Ascending aorta (tissue), 2 donors: ENCODE data around the gene MPC2. TPM values are rescaled to one million over a fixed set of nuclear protein-coding genes. Genes with fewer than 3 reads are reported as not detected.

ENCODE experiments used
- DNase-seq, 2 donors: peaks; one replicate each; pipeline ENCODE4 v3.0.0-alpha.2; 2019; ENCODE audit warnings: low spot score in 2 of 2
- H3K27ac ChIP-seq, 2 donors: fragments of 200-600 bp; sonication (generic); one replicate each; pipeline ENCODE4 v1.5.1; 2016 to 2017; ENCODE audit warnings: mild to moderate bottlenecking in 1 of 2
- H3K27me3 ChIP-seq: fragments of 200-600 bp; sonication (generic); one replicate; pipeline ENCODE4 v1.5.1; 2017
- H3K36me3 ChIP-seq, 2 donors: fragments of 200-600 bp; sonication (generic); one replicate each; pipeline ENCODE4 v1.5.1; 2016
- H3K4me1 ChIP-seq, 2 donors: fragments of 200-600 bp; sonication (generic); one replicate each; pipeline ENCODE4 v1.5.1; 2016 to 2017; ENCODE audit warnings: mild to moderate bottlenecking in 1 of 2
- H3K4me3 ChIP-seq, 2 donors: fragments of 200-600 bp; sonication (generic); one replicate each; pipeline ENCODE4 v1.5.1; 2016 to 2017; ENCODE audit warnings: mild to moderate bottlenecking in 1 of 2
- H3K9me3 ChIP-seq, 2 donors: fragments of 200-600 bp; sonication (generic); one replicate each; pipeline ENCODE4 v1.5.1; 2016
- CTCF ChIP-seq, 3 experiments: fragments of 200-600 bp in 2 of 3; fragments of 450-650 bp in 1 of 3; sonication (generic) in 2 of 3; IDR thresholded peaks; one replicate each; pipeline ENCODE4 v1.5.1; 2016 to 2019; ENCODE audit warnings: antibody characterized with exemption in 3 of 3, mild to moderate bottlenecking in 1 of 3, moderate library complexity in 1 of 3
- intact Hi-C: fragments of 100-400 bp; cut with DNase I; formaldehyde crosslinking; loops from one replicate; pipeline ENCODE4 v1.15.1; 2023
- total RNA-seq: library from RNA; depleted of rRNA; stranded (reverse); fragments of >200 nt; gene quantifications from one replicate; pipeline ENCODE4 v1.1.0, GENCODE V29; 2016

The MPC2 gene
- total RNA-seq, 1 donor from 2014 or later: 2.9 TPM

GRCh38 chr1:167882376-167882775 is 54.5 kb downstream of the MPC2 start:
- no peak for TF ChIP-seq CTCF (IDR thresholded peaks at IDR 0.05)
- no peaks in the 10 kb centered on the region for H3K9me3 ChIP-seq
- H3K4me3 ChIP-seq: no peak overlapping the region
- H3K4me1 ChIP-seq: no peaks in the 10 kb centered on the region
- H3K36me3 ChIP-seq: no peaks in the 10 kb centered on the region
- no peak overlapping the region for H3K27ac ChIP-seq
- no peak for DNase-seq
- no peaks in the 10 kb centered on the region for H3K27me3 ChIP-seq
- intact Hi-C loops: no loop called here

- Histone ChIP-seq H3K4me3 (no peak overlapping the region), H3K27ac (no peak overlapping the region), H3K36me3 (no peaks in the 10 kb centered on the region), H3K4me1 (no peaks in the 10 kb centered on the region), H3K9me3 (no peaks in the 10 kb centered on the region), H3K27me3 (no peaks in the 10 kb centered on the region)
- DNase-seq: no peak
- intact Hi-C loops: no loop called here
- no peak for TF ChIP-seq CTCF (IDR thresholded peaks at IDR 0.05)
These were observed 55.1 kb downstream of the MPC2 start for GRCh38 chr1:167881786-167882185.

GRCh38 chr1:167881069-167881468 is 55.8 kb downstream of the MPC2 start:
- no peaks in the 10 kb centered on the region for H3K36me3 ChIP-seq
- no peak overlapping the region for H3K4me3 ChIP-seq
- TF ChIP-seq CTCF (IDR thresholded peaks at IDR 0.05): no peak
- no peak overlapping the region for H3K27ac ChIP-seq
- intact Hi-C loops: no loop called here
- no peaks in the 10 kb centered on the region for H3K9me3 ChIP-seq
- no peaks in the 10 kb centered on the region for H3K27me3 ChIP-seq
- no peaks in the 10 kb centered on the region for H3K4me1 ChIP-seq
- DNase-seq: no peak

GRCh38 chr1:167880580-167881021 is 56.3 kb downstream of the MPC2 start:
- no peak for TF ChIP-seq CTCF (IDR thresholded peaks at IDR 0.05)
- intact Hi-C loops: no loop called here
- no peak overlapping the region for H3K27ac ChIP-seq

GRCh38 chr1:167879508-167879907 is 57.4 kb downstream of the MPC2 start:
- no peak for DNase-seq
- Histone ChIP-seq H3K36me3 (no peaks in the 10 kb centered on the region), H3K9me3 (no peaks in the 10 kb centered on the region), H3K27me3 (no peaks in the 10 kb centered on the region), H3K4me1 (no peaks in the 10 kb centered on the region), H3K27ac (no peak overlapping the region), H3K4me3 (no peak overlapping the region)
- intact Hi-C loops: no loop called here
- TF ChIP-seq CTCF (IDR thresholded peaks at IDR 0.05): no peak

More at GRCh38 chr1:167880580-167881021, 56.3 kb downstream of the MPC2 start:
- H3K9me3 ChIP-seq: no peaks in the 10 kb centered on the region
- no peak for DNase-seq
- no peaks in the 10 kb centered on the region for H3K36me3 ChIP-seq
- no peak overlapping the region for H3K4me3 ChIP-seq
- H3K27me3 ChIP-seq: no peaks in the 10 kb centered on the region
- H3K4me1 ChIP-seq: no peaks in the 10 kb centered on the region
